Pancreas (tissue), 10 donors: ENCODE measurements around the gene UIMC1. TPM values are rescaled to one million over a fixed set of nuclear protein-coding genes. Genes with fewer than 3 reads are reported as not detected.

Source experiments
- ATAC-seq, 4 donors: fragments of 200-7000 bp; cut with Tn5 transposase; one replicate each; pipeline versions ENCODE4 v1.8.0 to v1.9.1; 2020; ENCODE audit warnings: mild to moderate bottlenecking in 4 of 4, moderate library complexity in 4 of 4
- DNase-seq, 6 donors: peaks; one replicate each; pipeline ENCODE4 v3.0.0-alpha.2; 2020
- FAIRE-seq: peaks from 2 replicates; lab custom pipeline; 2012; peaks lifted over from hg19 to GRCh38; lab: Jason Lieb, UNC
- H3K27ac ChIP-seq, 4 donors: fragments of 200-600 bp; sonication (generic); 1 replicate in 3 of 4; 2 replicates in 1 of 4; pipeline versions ENCODE4 v1.5.0 to v1.8.0; 2020
- H3K27me3 ChIP-seq, 4 donors: fragments of 200-600 bp; one replicate each; pipeline ENCODE4 v1.8.0; 2021
- H3K36me3 ChIP-seq, 3 donors: fragments of 200-600 bp; sonication (generic) in 1 of 3; one replicate each; pipeline versions ENCODE4 v1.5.0 to v1.8.0; 2020 to 2021
- H3K4me1 ChIP-seq, 3 donors: fragments of 200-600 bp; one replicate each; pipeline ENCODE4 v1.8.0; 2021
- H3K4me3 ChIP-seq, 4 donors: fragments of 200-600 bp; sonication (generic) in 2 of 4; one replicate each; pipeline versions ENCODE4 v1.5.0 to v1.8.0; 2020 to 2021
- H3K9me3 ChIP-seq, 4 donors: fragments of 200-600 bp; one replicate each; pipeline ENCODE4 v1.8.0; 2021
- CTCF ChIP-seq, 4 donors: fragments of 200-600 bp; sonication (generic) in 3 of 4; IDR thresholded peaks; one replicate each; pipeline versions ENCODE4 v1.5.0 to v1.8.0; 2021; ENCODE audit warnings: antibody characterized with exemption in 4 of 4
- WGBS, 2 donors: extraction: QIAGEN DNeasy Blood & Tissue Kit; methylation state at CpG; one replicate each; pipeline ENCODE4 v1.1.7; 2013; 5-methylcytosine and 5-hydroxymethylcytosine counted together
- intact Hi-C, 3 donors: fragments of 100-400 bp; cut with DNase I; formaldehyde crosslinking; loops; one replicate each; pipeline versions ENCODE4 v1.11.1 to v1.14.2; 2022
- polyA plus RNA-seq, 2 donors: library from polyadenylated mRNA; stranded (reverse); fragments of 200-250 nt; gene quantifications; one replicate each; pipeline ENCODE4 v1.2.3, GENCODE V29; 2013
- total RNA-seq, 6 donors: library from RNA; stranded (reverse); fragmentation: NEBNext Ultra II Directional in 4 of 6; extraction: Animal tissue kit (Norgen Biotek cat#: 25700) in 4 of 6; gene quantifications; one replicate each; pipeline versions ENCODE4 v1.2.1 to v1.2.4, GENCODE V29; 2021 to 2023
- donor health status: healthy with polysubstance abuse.
- donor health status: DM: no; HTN: no; CAD: no; lungs with moderate emphysema.
- donor health status: DM: no; HTN: no; CAD: no.
- donor health status: control.
- donor health status: control.
- donor health status: Bipolar disorder and iron deficiency.
- donor health status: DM: yes; HTN: yes; CAD: no.
- donor health status: DM: no; HTN: no; CAD: no.
- donor health status: DM: no; HTN: no; CAD: no.
- donor health status: DM: yes; HTN: yes; CAD: no.

UIMC1 gene
- total and polyA plus RNA-seq, 8 donors = 19.9 to 29.5 (median 23.0) TPM

DNA sequence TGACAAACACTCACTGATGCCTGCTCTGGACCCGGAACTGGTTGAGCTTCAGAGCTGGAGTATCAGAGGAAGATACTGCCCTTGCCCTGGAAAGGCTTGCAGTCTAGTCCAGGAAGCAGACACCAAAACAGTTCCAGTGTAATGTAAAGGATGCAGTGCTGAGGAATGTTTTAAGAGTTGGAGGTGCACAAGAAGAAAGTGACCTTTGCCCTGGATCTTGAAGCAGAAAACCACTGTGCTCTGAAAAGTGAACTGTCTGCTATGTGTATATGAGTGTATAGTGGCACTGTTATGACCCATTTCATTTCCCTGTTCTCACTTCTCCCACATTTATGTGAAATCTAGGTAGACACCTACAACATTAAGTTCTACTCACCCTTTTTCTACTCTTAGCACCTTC, 18.0 kb upstream of the UIMC1 start:
- Histone ChIP-seq H3K27me3 (no peaks in the 10 kb centered on the region), H3K36me3 (no peaks in the 10 kb centered on the region), H3K4me3 (no peak overlapping the region), H3K9me3 (no peaks in the 10 kb centered on the region), H3K4me1 (peaks cover 0 to 3% (median 0%) of the 10 kb centered on the region in 3 donors), H3K27ac (no peak overlapping the region)
- intact Hi-C loops = no loop called here
- no peak for FAIRE-seq
- 88 to 97% methylated on average over 1 of the region's 1 CpG for WGBS, 2 donors
- no peak for DNase-seq
- ATAC-seq = no peak
- TF ChIP-seq CTCF (IDR thresholded peaks at IDR 0.05) = no peak

- DNase-seq = no peak
- Histone ChIP-seq H3K4me1 (peaks cover 0 to 3% (median 0%) of the 10 kb centered on the region in 3 donors), H3K4me3 (peak overlapping the region; percentile 76 to 95 (median 88)), H3K9me3 (no peaks in the 10 kb centered on the region), H3K27ac (peak overlapping the region; percentile 19 to 72 (median 61)), H3K36me3 (no peaks in the 10 kb centered on the region), H3K27me3 (no peaks in the 10 kb centered on the region)
- ATAC-seq = peak in 3 of 4 donors; percentile 21 to 34 (median 27)
- TF ChIP-seq CTCF (IDR thresholded peaks at IDR 0.05) = no peak
- FAIRE-seq = no peak
- intact Hi-C loops = no loop called here
- 13 to 20% methylated on average over 6 of the region's 6 CpGs for WGBS, 2 donors
Measured at GRCh38 chr5:177023303-177023664, 16.7 kb upstream of the UIMC1 start.

DNA sequence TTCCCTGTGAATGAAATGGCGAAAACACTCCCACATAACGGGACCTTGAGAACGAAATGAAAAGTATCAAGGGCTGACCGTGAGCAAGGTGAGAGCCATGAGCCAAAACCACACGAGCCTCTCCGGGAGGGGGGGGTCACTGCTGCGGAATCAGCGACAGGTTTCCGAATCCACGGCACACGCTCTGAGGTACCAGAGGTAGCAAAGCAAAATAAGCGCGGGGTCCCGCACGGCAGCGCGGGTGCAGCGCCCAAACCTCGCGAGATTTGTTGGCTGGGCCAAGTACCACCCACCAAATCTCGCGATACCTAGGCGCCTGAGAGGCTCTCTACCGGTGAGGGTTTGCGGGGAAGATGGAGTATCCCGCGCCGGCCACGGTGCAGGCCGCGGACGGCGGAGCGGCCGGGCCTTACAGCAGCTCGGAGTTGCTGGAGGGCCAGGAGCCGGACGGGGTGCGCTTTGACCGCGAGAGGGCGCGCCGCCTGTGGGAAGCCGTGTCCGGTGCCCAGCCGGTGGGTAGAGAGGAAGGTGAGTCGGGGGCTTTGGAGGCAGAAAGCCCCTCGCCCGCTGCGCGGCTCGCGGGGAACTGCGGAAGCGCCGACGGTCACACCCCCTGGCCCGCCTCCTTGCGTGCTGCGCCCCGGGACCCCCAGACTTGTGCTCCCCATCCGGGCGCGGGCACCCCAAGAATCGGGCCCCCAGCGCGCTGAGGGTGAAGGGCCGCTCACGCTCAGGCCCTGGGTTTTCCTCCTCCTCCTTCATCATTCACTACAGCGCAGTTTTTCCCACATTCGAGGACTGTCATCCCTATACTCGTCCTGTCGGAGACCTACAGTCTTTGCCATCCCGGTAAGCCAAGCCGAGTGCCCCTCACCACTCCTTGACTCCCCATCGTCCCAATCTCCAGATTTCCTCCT, 16.1 kb upstream of the UIMC1 start, which contains the start of gene ZNF346:
ZNF346 (plus strand) TSS at position 311 of the 917 bp plus-strand sequence; CDS start at position 354, 43 bp downstream.
- intact Hi-C loops = no loop called here
- peaks cover 0 to 3% (median 0%) of the 10 kb centered on the region in 3 donors for H3K4me1 ChIP-seq
- TF ChIP-seq CTCF (IDR thresholded peaks at IDR 0.05) = peak; percentile 22 to 41 (median 32)
- no peaks in the 10 kb centered on the region for H3K36me3 ChIP-seq
- FAIRE-seq (no peak), ATAC-seq (peak; percentile 92 to 99 (median 97)), DNase-seq (peak; percentile 91 to 97 (median 93))
- peak within 1 kb of the TSS; percentile 19 to 72 (median 61) for H3K27ac ChIP-seq
- 0% methylated on average over 63 to 77 of the region's 77 CpGs for WGBS, 2 donors
- H3K27me3 ChIP-seq = no peaks in the 10 kb centered on the region
- peak within 1 kb of the TSS; percentile 76 to 95 (median 88) for H3K4me3 ChIP-seq
- H3K9me3 ChIP-seq = no peaks in the 10 kb centered on the region

DNA sequence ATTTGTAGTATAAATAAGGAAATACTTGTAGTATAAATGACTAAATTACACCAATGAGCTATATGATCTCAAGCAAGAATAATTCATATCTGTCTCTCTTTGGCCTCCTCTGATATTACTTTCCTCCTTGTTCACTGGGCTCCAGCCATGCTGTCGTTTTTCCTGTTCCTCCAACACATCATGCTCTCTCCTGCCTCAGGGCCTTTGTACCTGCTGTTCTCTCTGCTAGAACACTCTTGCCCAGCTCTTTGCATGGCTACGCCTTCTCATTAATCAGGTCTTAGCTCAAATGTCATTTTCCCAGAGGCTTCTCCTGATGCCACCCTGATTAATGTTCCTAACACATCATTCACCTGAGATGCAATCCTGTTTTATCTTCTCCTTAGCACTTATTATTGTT, 13.5 kb upstream of the UIMC1 start:
- FAIRE-seq (no peak), DNase-seq (no peak), ATAC-seq (no peak)
- Histone ChIP-seq H3K9me3 (no peaks in the 10 kb centered on the region), H3K4me3 (no peak overlapping the region), H3K4me1 (peaks cover 0 to 3% (median 0%) of the 10 kb centered on the region in 3 donors), H3K27me3 (no peaks in the 10 kb centered on the region), H3K27ac (no peak overlapping the region), H3K36me3 (no peaks in the 10 kb centered on the region)
- TF ChIP-seq CTCF (IDR thresholded peaks at IDR 0.05) = no peak
- intact Hi-C loops = no loop called here
- WGBS, 2 donors = 86 to 98% methylated on average over 2 of the region's 2 CpGs
